Measurements from ENCODE around the gene EIF1. TPM values are rescaled to one million over a fixed set of nuclear protein-coding genes. Genes with fewer than 3 reads are reported as not detected.
"Not testable (repeated sequence)": the region's sequence is repeated elsewhere in the genome, so short reads cannot be mapped to it uniquely, and the experiment has no call there.

Gene EIF1
- 1,166 TPM for total RNA-seq
- long read RNA-seq, transcript EIF1-201 (3 exons, 1,120 nt): minor isoform, 5 of 633 reads
- long read RNA-seq, transcript EIF1-203 (4 exons, 2,330 nt): major isoform, 617 of 633 reads
- long read RNA-seq, partial matches to known transcripts: 3 of 633 reads
- long read RNA-seq, other reads (novel, unspliced or antisense): 5 of 633 reads

GRCh38 chr17:41688641-41689496, at the start of gene EIF1:
TSS of gene EIF1 (plus strand) at chr17:41688885. CDS start at chr17:41689039, 154 bp downstream.
- ATAC-seq (peak; percentile 91), DNase-seq (ENCODE audit: missing footprints) (peak; percentile 100)
- intact Hi-C loops (cut with DNase I): no loop called here

GRCh38 chr17:41638941-41639340, 49.7 kb upstream of the EIF1 start:
- DNase-seq (ENCODE audit: missing footprints) (peak; percentile 11), ATAC-seq (peak; percentile 37)
- intact Hi-C loops (cut with DNase I): no loop called here

- DNase-seq (ENCODE audit: missing footprints) (no peak), ATAC-seq (no peak)
- intact Hi-C loops (cut with DNase I): no loop called here
These were observed 48.9 kb upstream of the EIF1 start for GRCh38 chr17:41639492-41640473.

- intact Hi-C loops (cut with DNase I); ATAC-seq; DNase-seq (ENCODE audit: missing footprints): not testable (repeated sequence)
These were observed 48.1 kb upstream of the EIF1 start for GRCh38 chr17:41640596-41640995.

- ATAC-seq (no peak), DNase-seq (ENCODE audit: missing footprints) (peak; percentile 23)
- intact Hi-C loops (cut with DNase I): no loop called here
These were observed 46.2 kb upstream of the EIF1 start for GRCh38 chr17:41642252-41643156.

GRCh38 chr17:41647038-41647813, 41.5 kb upstream of the EIF1 start:
- DNase-seq (ENCODE audit: missing footprints) (peak; percentile 7), ATAC-seq (no peak)
- intact Hi-C loops (cut with DNase I): loop anchor here (5.0 kb wide), 2 partner anchors 740 to 790 kb away; no protein-coding TSS in a partner anchor

GRCh38 chr17:41647940-41648410, 40.7 kb upstream of the EIF1 start:
- intact Hi-C loops (cut with DNase I): loop anchor here (1.0 to 5.0 kb wide), 5 partner anchors 19 to 791 kb away; no protein-coding TSS in a partner anchor
- ATAC-seq (peak; percentile 88), DNase-seq (ENCODE audit: missing footprints) (peak; percentile 96)

GRCh38 chr17:41648411-41649195, 40.1 kb upstream of the EIF1 start:
- peak; percentile 95 for ATAC-seq
- intact Hi-C loops (cut with DNase I): loop anchor here (1.0 to 5.0 kb wide), 5 partner anchors 19 to 791 kb away; no protein-coding TSS in a partner anchor
- peak; percentile 93 for DNase-seq (ENCODE audit: missing footprints)

GRCh38 chr17:41649923-41650519, 38.7 kb upstream of the EIF1 start:
- intact Hi-C loops (cut with DNase I): loop anchor here (2.0 to 5.0 kb wide), 3 partner anchors 71 to 793 kb away; no protein-coding TSS in a partner anchor
- no peak for DNase-seq (ENCODE audit: missing footprints)
- no peak for ATAC-seq

- intact Hi-C loops (cut with DNase I): no loop called here
- DNase-seq (ENCODE audit: missing footprints) (peak; percentile 59), ATAC-seq (no peak)
These were observed 37.7 kb upstream of the EIF1 start for GRCh38 chr17:41650794-41651624.

GRCh38 chr17:41651625-41652460, 36.8 kb upstream of the EIF1 start:
- intact Hi-C loops (cut with DNase I): no loop called here
- no peak for ATAC-seq
- DNase-seq (ENCODE audit: missing footprints): peak; percentile 62

GRCh38 chr17:41652461-41652970, 36.2 kb upstream of the EIF1 start:
- intact Hi-C loops (cut with DNase I): no loop called here
- ATAC-seq (no peak), DNase-seq (ENCODE audit: missing footprints) (peak; percentile 45)

- DNase-seq (ENCODE audit: missing footprints) (no peak), ATAC-seq (no peak)
- intact Hi-C loops (cut with DNase I): no loop called here
These were observed 35.3 kb upstream of the EIF1 start for GRCh38 chr17:41653421-41653820.
